PFSK-1 (cell line): Measurements from ENCODE around the gene SLC5A8.

ENCODE experiments used
- POLR2AphosphoS5 ChIP-seq: IDR thresholded peaks from 2 replicates; pipeline ENCODE4 v1.6.1; 2012; ENCODE audit warnings: low read depth, mild to moderate bottlenecking, control low read depth, low read length, moderate library complexity
- REST ChIP-seq, 2 experiments: IDR thresholded peaks; 2 replicates each; pipeline versions ENCODE4 v1.6.1 to v1.8.0; 2011 to 2012; ENCODE audit warnings: low read depth in 2 of 2, low read length in 2 of 2, control low read depth in 1 of 2, inconsistent platforms in 1 of 2, mild to moderate bottlenecking in 1 of 2, moderate library complexity in 1 of 2; ENCODE audit not compliant: insufficient read depth in 1 of 2
- SIN3A ChIP-seq: IDR thresholded peaks from 2 replicates; pipeline ENCODE4 v1.6.1; 2012; ENCODE audit warnings: mild to moderate bottlenecking, low read length, moderate library complexity, borderline replicate concordance; ENCODE audit not compliant: insufficient read depth
- TAF1 ChIP-seq: IDR thresholded peaks from 2 replicates; pipeline ENCODE4 v1.6.1; 2012; ENCODE audit warnings: low read length, control low read depth, borderline replicate concordance; ENCODE audit not compliant: insufficient read depth

- TF ChIP-seq SIN3A, result no peak
- TF ChIP-seq POLR2AphosphoS5, result no peak
- TF ChIP-seq REST (IDR thresholded peaks at IDR 0.05; ENCODE audit: insufficient read depth in 1 of 2, low read depth in 2 of 2, low read length in 2 of 2), result no peak
- no peak for TF ChIP-seq TAF1
Observed at GRCh38 chr12:101173197-101173749, 36.8 kb downstream of the SLC5A8 start.
